NCI-H748 (cell line): ENCODE measurements around the gene UIMC1.

Experiments used
- DNase-seq: peaks from one replicate; lab custom pipeline; 2025; ENCODE audit not compliant: unreplicated experiment; lab: John Stamatoyannopoulos, UW

Gene UIMC1

GRCh38 chr5:176902911-176903664 is 103.5 kb downstream of the UIMC1 start:
- no peak for DNase-seq

GRCh38 chr5:176902102-176902814 is 104.3 kb downstream of the UIMC1 start:
- DNase-seq = no peak

- no peak for DNase-seq
Observed at GRCh38 chr5:176901260-176902101, 105.1 kb downstream of the UIMC1 start.

GRCh38 chr5:176900780-176901204 is 105.8 kb downstream of the UIMC1 start:
- DNase-seq = no peak

- no peak for DNase-seq
Observed at GRCh38 chr5:176899946-176900779, 106.4 kb downstream of the UIMC1 start.

- DNase-seq = no peak
Observed at GRCh38 chr5:176899296-176899891, 107.2 kb downstream of the UIMC1 start, which contains the start of gene HK3. HK3 (minus strand) TSS chr5:176899346; CDS start chr5:176896159, 3,187 bp downstream.

GRCh38 chr5:176897263-176897662 is 109.3 kb downstream of the UIMC1 start:
- no peak for DNase-seq

GRCh38 chr5:176895831-176896230 is 110.7 kb downstream of the UIMC1 start:
- DNase-seq = no peak

- no peak for DNase-seq
Observed at GRCh38 chr5:176894298-176894697, 112.3 kb downstream of the UIMC1 start.

- DNase-seq = no peak
Observed at GRCh38 chr5:176892663-176893062, 113.9 kb downstream of the UIMC1 start.

GRCh38 chr5:176891331-176891958 is 115.1 kb downstream of the UIMC1 start:
- DNase-seq = no peak

GRCh38 chr5:176890455-176891330 is 115.9 kb downstream of the UIMC1 start:
- no peak for DNase-seq

GRCh38 chr5:176889321-176890280 is 117.0 kb downstream of the UIMC1 start:
- no peak for DNase-seq

- no peak for DNase-seq
Observed at GRCh38 chr5:176888865-176889165, 117.8 kb downstream of the UIMC1 start.

- no peak for DNase-seq
Observed at GRCh38 chr5:176888016-176888864, 118.3 kb downstream of the UIMC1 start.

- DNase-seq = no peak
Observed at GRCh38 chr5:176887252-176887849, 119.2 kb downstream of the UIMC1 start.
